Panc1 (cell line): ENCODE results near the gene TTC17.
"Not testable (repeated sequence)": the region's sequence is repeated elsewhere in the genome, so short reads cannot be mapped to it uniquely, and the experiment has no call there.

Experiments
- CTCF ChIP-seq: fragments of 450-650 bp; IDR thresholded peaks from 2 replicates; pipeline ENCODE4 v1.5.1; 2017; ENCODE audit warnings: mild to moderate bottlenecking
- POLR2AphosphoS5 ChIP-seq: IDR thresholded peaks from 2 replicates; pipeline ENCODE4 v1.6.1; 2012; ENCODE audit warnings: mild to moderate bottlenecking, low read depth, low read length, moderate library complexity
- SIN3A ChIP-seq: IDR thresholded peaks from 2 replicates; pipeline ENCODE4 v1.6.1; 2012; ENCODE audit warnings: low read depth, mild to moderate bottlenecking, low read length, moderate library complexity, borderline replicate concordance; ENCODE audit not compliant: insufficient read depth

GRCh38 chr11:43430916-43431315 is 72.2 kb downstream of the TTC17 start:
- not testable (repeated sequence) for TF ChIP-seq CTCF, POLR2AphosphoS5, SIN3A
